Osteocyte (in vitro differentiated cells): Measurements from ENCODE around the gene PRIMPOL. TPM values are rescaled to one million over a fixed set of nuclear protein-coding genes. Genes with fewer than 3 reads are reported as not detected.

ENCODE experiments used
- DNase-seq: peaks from one replicate; pipeline ENCODE4 v3.0.0; 2021; ENCODE audit warnings: mixed read lengths; ENCODE audit not compliant: unreplicated experiment; ENCODE audit errors: extremely low spot score
- H3K27ac Mint-ChIP-seq: one replicate; pipeline ENCODE4 v1.8.0; 2021; ENCODE audit warnings: mild to moderate bottlenecking, mixed read lengths; ENCODE audit not compliant: unreplicated experiment
- H3K27me3 Mint-ChIP-seq: one replicate; pipeline ENCODE4 v1.8.0; 2021; ENCODE audit warnings: mixed read lengths; ENCODE audit not compliant: unreplicated experiment
- H3K36me3 Mint-ChIP-seq: one replicate; pipeline ENCODE4 v1.8.0; 2021; ENCODE audit warnings: mixed read lengths; ENCODE audit not compliant: unreplicated experiment
- H3K4me1 Mint-ChIP-seq: one replicate; pipeline ENCODE4 v1.8.0; 2021; ENCODE audit warnings: mixed read lengths; ENCODE audit not compliant: unreplicated experiment
- H3K4me3 Mint-ChIP-seq: one replicate; pipeline ENCODE4 v1.8.0; 2021; ENCODE audit warnings: mild to moderate bottlenecking, moderate library complexity, mixed read lengths; ENCODE audit not compliant: unreplicated experiment
- H3K9me3 Mint-ChIP-seq: one replicate; pipeline ENCODE4 v1.8.0; 2021; ENCODE audit warnings: mixed read lengths; ENCODE audit not compliant: unreplicated experiment
- total RNA-seq: library from RNA; stranded (reverse); gene quantifications from 2 replicates; pipeline ENCODE4 v1.2.1, GENCODE V29; 2021
- TF ChIP-seq, protein P1 (sequence below): fragments of 200-600 bp; sonication (generic); IDR thresholded peaks from 2 replicates; pipeline ENCODE4 v1.5.0; 2021; ENCODE audit warnings: antibody characterized with exemption, mild to moderate bottlenecking, moderate library complexity

The PRIMPOL gene
- total RNA-seq, 1 donor from 2014 or later: 17.5 TPM

DNA sequence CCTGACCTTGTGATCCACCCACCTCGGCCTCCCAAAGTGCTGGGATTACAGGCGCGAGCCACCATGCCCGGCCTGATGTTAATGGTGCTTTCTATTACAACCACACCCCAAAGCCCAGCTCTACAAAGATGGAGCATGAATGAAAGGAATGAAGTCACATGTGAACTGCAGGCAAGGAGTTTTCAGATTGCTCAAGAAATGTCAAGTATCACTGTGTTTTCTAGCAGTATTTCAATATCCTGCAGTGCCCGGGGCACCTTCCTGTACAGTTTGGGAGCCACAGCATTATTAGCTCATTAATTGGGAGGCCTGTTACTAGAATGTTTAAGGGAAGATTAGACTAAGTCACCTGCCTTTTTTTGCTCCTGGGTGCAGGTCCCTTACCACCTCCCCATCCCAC, 40.1 kb downstream of the PRIMPOL start:
- no peak overlapping the region for H3K27ac Mint-ChIP-seq
- TF ChIP-seq, protein P1, sequence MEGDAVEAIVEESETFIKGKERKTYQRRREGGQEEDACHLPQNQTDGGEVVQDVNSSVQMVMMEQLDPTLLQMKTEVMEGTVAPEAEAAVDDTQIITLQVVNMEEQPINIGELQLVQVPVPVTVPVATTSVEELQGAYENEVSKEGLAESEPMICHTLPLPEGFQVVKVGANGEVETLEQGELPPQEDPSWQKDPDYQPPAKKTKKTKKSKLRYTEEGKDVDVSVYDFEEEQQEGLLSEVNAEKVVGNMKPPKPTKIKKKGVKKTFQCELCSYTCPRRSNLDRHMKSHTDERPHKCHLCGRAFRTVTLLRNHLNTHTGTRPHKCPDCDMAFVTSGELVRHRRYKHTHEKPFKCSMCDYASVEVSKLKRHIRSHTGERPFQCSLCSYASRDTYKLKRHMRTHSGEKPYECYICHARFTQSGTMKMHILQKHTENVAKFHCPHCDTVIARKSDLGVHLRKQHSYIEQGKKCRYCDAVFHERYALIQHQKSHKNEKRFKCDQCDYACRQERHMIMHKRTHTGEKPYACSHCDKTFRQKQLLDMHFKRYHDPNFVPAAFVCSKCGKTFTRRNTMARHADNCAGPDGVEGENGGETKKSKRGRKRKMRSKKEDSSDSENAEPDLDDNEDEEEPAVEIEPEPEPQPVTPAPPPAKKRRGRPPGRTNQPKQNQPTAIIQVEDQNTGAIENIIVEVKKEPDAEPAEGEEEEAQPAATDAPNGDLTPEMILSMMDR: no peak
- H3K27me3 Mint-ChIP-seq: no peaks in the 10 kb centered on the region
- H3K9me3 Mint-ChIP-seq: no peaks in the 10 kb centered on the region
- no peak overlapping the region for H3K4me3 Mint-ChIP-seq
- no peak for DNase-seq
- H3K4me1 Mint-ChIP-seq: peaks cover 10% of the 10 kb centered on the region
- peaks cover 23% of the 10 kb centered on the region for H3K36me3 Mint-ChIP-seq

DNA sequence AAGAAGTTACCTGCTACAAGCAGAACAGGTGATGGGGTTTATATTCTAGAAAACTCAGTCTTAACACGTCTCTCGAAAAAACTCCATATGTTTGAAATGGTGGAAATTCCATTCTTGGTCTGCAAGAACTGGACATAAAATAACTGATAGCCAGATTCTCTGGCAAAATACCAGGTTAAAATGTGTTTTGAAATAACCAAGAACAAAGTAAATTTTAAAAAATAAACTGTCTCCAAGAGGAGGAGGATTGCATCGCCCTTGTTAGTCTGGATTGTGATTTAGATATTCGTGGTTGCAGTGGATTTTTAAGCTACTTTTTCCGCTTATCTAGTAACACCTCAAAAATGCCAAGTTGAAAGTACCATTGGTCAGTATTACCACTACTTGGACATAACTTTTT, 43.5 kb downstream of the PRIMPOL start:
- TF ChIP-seq, protein P1: no peak
- H3K9me3 Mint-ChIP-seq: no peaks in the 10 kb centered on the region
- H3K27me3 Mint-ChIP-seq: no peaks in the 10 kb centered on the region
- H3K27ac Mint-ChIP-seq: no peak overlapping the region
- peaks cover 20% of the 10 kb centered on the region for H3K36me3 Mint-ChIP-seq
- H3K4me1 Mint-ChIP-seq: peaks cover 7% of the 10 kb centered on the region
- H3K4me3 Mint-ChIP-seq: no peak overlapping the region
- DNase-seq: no peak

DNA sequence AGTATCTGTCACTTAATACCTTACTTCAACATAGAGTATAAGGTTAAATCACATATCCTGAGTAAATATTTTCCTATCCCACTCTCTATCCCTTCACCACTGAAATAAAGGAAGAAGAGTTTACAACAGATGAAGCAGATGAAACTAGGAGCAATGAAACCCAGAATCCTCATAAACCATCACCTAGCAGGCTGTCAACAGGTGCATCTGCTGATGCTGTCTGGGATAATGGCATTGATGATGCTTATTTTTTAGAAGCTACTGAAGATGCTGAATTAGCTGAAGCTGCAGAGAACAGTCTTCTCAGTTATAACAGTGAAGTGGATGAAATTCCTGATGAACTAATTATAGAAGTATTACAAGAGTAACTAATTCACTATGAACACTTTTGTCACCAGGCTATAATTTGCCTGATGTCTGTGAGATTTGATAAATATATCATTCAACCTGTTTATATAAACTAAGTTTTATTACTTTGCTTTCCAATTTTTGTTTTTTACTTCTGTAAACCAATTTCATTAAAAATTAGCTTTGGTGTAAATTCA, 44.9 kb downstream of the PRIMPOL start:
- no peaks in the 10 kb centered on the region for H3K9me3 Mint-ChIP-seq

DNA sequence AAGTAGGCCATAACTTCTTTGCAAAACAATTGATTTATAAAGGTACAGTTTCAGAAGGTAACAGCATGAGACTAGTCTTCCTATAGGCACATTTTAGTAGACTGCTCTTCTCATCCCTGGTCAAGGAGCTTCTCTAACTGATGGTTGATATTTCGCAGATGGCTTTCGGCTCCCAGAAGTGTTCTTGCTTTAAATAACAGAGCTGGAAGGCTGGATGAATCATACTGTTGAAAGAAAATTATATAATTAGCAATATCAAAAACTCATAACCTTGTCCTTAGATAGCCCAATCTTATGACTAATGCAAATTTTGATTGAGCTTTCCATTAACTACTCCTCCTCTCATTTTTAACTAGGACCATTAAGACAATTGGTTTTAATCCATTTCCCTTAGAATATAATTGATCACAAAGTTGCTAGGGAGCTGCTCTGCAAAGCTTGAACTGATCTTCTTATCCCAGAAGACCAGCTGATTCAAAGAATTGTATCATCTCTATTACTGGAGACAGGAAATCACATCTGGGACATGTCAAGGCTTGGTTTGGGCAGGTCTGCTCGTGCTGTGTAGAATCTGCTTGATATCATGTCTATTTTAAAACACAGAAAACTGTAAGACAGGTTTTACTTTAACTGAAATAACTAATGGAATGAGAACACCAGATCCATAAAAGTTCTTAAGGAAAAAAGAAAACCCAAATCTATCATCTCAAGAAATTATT, 45.8 kb downstream of the PRIMPOL start:
- TF ChIP-seq, protein P1: no peak
- Mint-ChIP-seq H3K27ac (no peak overlapping the region), H3K27me3 (no peaks in the 10 kb centered on the region), H3K4me3 (no peak overlapping the region), H3K36me3 (peaks cover 22% of the 10 kb centered on the region), H3K4me1 (peaks cover 3% of the 10 kb centered on the region), H3K9me3 (no peaks in the 10 kb centered on the region)
- DNase-seq: no peak

More for the DNA sequence above, 44.9 kb downstream of the PRIMPOL start:
- Mint-ChIP-seq H3K27me3 (no peaks in the 10 kb centered on the region), H3K4me3 (no peak overlapping the region), H3K36me3 (peaks cover 22% of the 10 kb centered on the region), H3K27ac (no peak overlapping the region), H3K4me1 (no peaks in the 10 kb centered on the region)
- TF ChIP-seq, protein P1: no peak
- DNase-seq: no peak

DNA sequence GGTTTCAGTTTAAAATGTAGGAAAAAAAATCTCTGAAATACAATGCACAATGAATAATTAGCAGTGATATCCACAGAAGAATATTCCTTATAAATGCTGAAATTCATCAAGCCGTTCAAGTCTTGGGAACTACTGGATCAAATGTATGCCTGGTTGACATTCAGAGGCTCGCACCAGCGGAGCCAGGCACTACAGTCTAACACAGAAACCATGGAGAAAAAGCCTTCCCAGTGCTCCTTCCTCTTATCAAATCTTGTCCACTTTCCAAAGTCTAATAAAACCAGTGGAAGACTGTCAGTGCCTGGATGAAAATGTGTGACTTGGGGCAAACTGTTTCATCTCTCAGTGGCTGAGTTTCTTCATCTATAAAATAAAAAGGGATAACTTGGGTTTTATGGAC, 48.4 kb downstream of the PRIMPOL start:
- Mint-ChIP-seq H3K4me1 (peaks cover 3% of the 10 kb centered on the region), H3K4me3 (no peak overlapping the region), H3K9me3 (no peaks in the 10 kb centered on the region), H3K27me3 (no peaks in the 10 kb centered on the region), H3K36me3 (peaks cover 9% of the 10 kb centered on the region), H3K27ac (no peak overlapping the region)
- DNase-seq: no peak
- TF ChIP-seq, protein P1: no peak
